Cardiac muscle cell (in vitro differentiated cells and primary cell): Measurements from ENCODE around the gene PRKAR1B. TPM values are rescaled to one million over a fixed set of nuclear protein-coding genes. Genes with fewer than 3 reads are reported as not detected.
"Not testable (repeated sequence)": the region's sequence is repeated elsewhere in the genome, so short reads cannot be mapped to it uniquely, and the experiment has no call there.

Experiments used
- DNase-seq, 2 donors: peaks; one replicate each; pipeline versions ENCODE4 v3.0.0 to v3.0.0-alpha.2; 2010 to 2017; ENCODE audit warnings: low read depth in 1 of 2, low spot score in 1 of 2
- H3K27ac ChIP-seq: fragments of 200-600 bp; sonication (generic); 2 replicates; pipeline ENCODE4 v1.5.1; 2016
- H3K27me3 ChIP-seq: fragments of 200-600 bp; sonication (generic); 2 replicates; pipeline ENCODE4 v1.6.0; 2016; ENCODE audit warnings: control low read depth
- H3K36me3 ChIP-seq: fragments of 200-600 bp; sonication (generic); 2 replicates; pipeline ENCODE4 v1.5.1; 2016; ENCODE audit warnings: control low read depth
- H3K4me1 ChIP-seq: fragments of 200-600 bp; sonication (generic); 2 replicates; pipeline ENCODE4 v1.8.1; 2017; ENCODE audit warnings: low read depth, mild to moderate bottlenecking, mixed run types
- H3K4me3 ChIP-seq: fragments of 200-600 bp; sonication (generic); 2 replicates; pipeline ENCODE4 v1.5.1; 2016; ENCODE audit warnings: mild to moderate bottlenecking
- H3K9me3 ChIP-seq: fragments of 200-600 bp; sonication (generic); 2 replicates; pipeline ENCODE4 v1.5.1; 2017; ENCODE audit warnings: low read depth, mild to moderate bottlenecking, control low read depth
- CTCF ChIP-seq: IDR thresholded peaks from 2 replicates; pipeline ENCODE4 v1.5.1; 2012; ENCODE audit warnings: low read depth, mild to moderate bottlenecking, low read length
- polyA plus RNA-seq: library from polyadenylated mRNA; unstranded; fragments of >200 nt; fragmentation: Nextera tagmentation; extraction: Ambion mirVana; gene quantifications from 2 replicates; pipeline ENCODE4 v1.2.1, GENCODE V29; 2016
- total RNA-seq: library from RNA; depleted of rRNA; stranded (reverse); fragments of >200 nt; gene quantifications from 2 replicates; pipeline ENCODE4 v1.2.3, GENCODE V29; 2016

The PRKAR1B gene
- total and polyA plus RNA-seq, 2 experiments from 2014 or later: 32.8 to 40.2 TPM

GRCh38 chr7:653829-654764, 73.0 kb downstream of the PRKAR1B start:
- H3K36me3 ChIP-seq: no peaks in the 10 kb centered on the region
- no peak for TF ChIP-seq CTCF
- no peak for DNase-seq
- no peaks in the 10 kb centered on the region for H3K27me3 ChIP-seq
- H3K4me1 ChIP-seq: peaks cover 7% of the 10 kb centered on the region
- no peak overlapping the region for H3K27ac ChIP-seq
- no peaks in the 10 kb centered on the region for H3K9me3 ChIP-seq
- no peak overlapping the region for H3K4me3 ChIP-seq

DNA sequence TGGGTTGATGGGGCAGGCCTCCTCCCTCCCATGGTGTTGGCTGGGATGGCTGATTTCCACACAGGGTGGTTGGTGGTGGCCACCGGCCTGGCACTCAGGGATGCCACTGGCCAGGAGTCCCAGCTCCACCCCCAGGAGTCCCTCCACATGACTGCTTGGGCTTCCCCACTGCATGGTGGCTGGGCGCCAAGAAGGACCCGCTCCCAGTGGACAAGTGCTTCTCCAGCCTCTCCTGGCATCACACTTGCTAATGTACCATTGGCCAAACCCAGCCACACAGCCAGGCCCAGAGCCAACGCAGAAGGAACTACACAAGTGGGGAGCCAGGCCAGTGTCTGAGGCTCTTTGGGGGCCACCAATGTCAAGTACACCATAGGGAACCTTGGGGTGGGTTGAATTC, 74.2 kb downstream of the PRKAR1B start:
- Histone ChIP-seq H3K36me3 (no peaks in the 10 kb centered on the region), H3K4me3 (no peak overlapping the region), H3K9me3 (no peaks in the 10 kb centered on the region), H3K27ac (no peak overlapping the region), H3K27me3 (no peaks in the 10 kb centered on the region), H3K4me1 (peaks cover 6% of the 10 kb centered on the region)
- no peak for DNase-seq
- no peak for TF ChIP-seq CTCF

DNA sequence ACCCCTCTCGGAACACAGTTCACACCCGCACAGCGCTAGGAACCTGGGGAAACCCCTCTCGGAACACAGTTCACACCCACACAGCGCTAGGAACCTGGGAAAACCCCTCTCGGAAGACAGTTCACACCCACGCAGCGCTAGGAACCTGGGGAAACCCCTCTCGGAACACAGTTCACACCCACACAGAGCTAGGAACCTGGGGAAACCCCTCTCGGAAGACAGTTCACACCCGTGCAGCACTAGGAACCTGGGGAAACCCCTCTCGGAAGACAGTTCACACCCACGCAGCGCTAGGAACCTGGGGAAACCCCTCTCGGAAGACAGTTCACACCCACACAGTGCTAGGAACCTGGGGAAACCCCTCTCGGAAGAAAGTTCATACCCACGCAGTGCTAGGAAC, 74.9 kb downstream of the PRKAR1B start:
- H3K9me3 ChIP-seq, H3K4me3 ChIP-seq, H3K36me3 ChIP-seq, DNase-seq, H3K27me3 ChIP-seq, H3K4me1 ChIP-seq, H3K27ac ChIP-seq: not testable (repeated sequence)

DNA sequence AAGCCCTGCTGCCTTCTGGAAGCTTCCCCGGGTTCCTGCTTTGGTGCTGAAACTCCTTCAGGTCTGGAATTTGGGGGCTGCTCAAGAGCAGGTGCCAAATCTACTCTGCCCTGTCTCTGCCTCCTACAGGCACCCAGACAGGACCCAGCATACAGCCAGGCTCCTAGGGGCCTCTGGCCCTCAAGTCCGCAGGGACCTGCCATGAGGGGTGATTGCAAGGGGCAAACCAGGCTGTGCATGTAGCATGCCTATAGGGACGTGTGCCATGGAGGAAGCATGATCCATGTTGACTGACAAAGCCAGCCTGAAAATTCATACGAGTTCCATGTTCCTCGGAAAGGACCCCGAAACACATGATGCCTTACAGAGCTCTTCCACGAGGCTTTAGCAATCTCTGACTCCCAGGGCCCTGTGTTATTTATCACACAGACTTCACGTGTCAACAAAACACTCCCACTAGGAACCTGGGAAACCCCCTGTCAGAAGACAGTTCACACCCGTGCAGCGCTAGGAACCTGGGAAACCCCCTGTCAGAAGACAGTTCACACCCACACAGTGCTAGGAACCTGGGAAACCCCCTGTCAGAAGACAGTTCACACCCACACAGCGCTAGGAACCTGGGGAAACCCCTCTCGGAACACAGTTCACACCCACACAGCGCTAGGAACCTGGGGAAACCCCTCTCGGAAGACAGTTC, 75.9 kb downstream of the PRKAR1B start:
- Histone ChIP-seq H3K9me3 (no peaks in the 10 kb centered on the region), H3K36me3 (no peaks in the 10 kb centered on the region), H3K4me3 (no peak overlapping the region), H3K27ac (no peak overlapping the region), H3K4me1 (no peaks in the 10 kb centered on the region), H3K27me3 (no peaks in the 10 kb centered on the region)
- no peak for TF ChIP-seq CTCF
- no peak for DNase-seq

DNA sequence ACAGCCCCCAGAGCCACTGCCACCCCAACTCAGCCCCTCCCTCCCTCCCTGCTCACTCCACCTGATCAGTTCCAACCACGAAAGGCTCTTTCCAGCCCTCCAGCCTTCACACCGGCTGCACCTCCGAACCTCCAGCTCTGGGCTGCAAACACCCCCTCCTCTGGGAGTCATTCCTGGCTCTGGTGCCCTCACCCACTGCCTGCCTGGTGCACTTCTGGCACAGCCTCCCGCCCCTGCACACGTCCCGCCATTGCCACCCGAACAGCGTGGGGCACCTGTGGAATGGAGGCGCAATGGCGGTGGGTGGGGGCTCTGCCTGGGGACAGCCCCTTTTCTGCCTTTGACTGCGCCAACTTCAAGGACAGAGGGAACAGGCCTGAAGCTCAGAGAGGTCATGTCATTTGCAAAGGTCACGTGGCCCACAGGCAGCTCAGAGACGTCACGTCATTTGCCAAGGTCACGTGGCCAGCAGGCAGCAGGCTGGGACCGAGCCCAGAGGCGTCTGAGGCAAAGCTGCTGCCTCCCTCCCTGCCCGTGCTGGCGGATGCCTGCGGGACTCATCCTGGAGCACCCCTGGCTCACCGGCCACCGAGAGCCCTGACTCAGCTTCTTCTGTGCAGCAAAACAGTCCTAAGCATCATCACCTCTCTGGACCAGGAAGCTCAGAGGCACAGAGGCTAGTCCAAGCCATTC, 76.6 kb downstream of the PRKAR1B start:
- no peak overlapping the region for H3K27ac ChIP-seq
- H3K4me3 ChIP-seq: no peak overlapping the region
- H3K36me3 ChIP-seq: no peaks in the 10 kb centered on the region
- no peaks in the 10 kb centered on the region for H3K27me3 ChIP-seq
- no peak for DNase-seq
- H3K9me3 ChIP-seq: no peaks in the 10 kb centered on the region
- no peak for TF ChIP-seq CTCF
- H3K4me1 ChIP-seq: no peaks in the 10 kb centered on the region
